OCI-LY7 (cell line): Measurements from ENCODE around the gene SANBR.

Experiments used
- EZH2phosphoT487 ChIP-seq: fragments of 200-600 bp; sonication (generic); IDR thresholded peaks from 2 replicates; pipeline ENCODE4 v1.6.1; 2018; ENCODE audit warnings: low read depth, borderline replicate concordance, mild to moderate bottlenecking, mixed run types, antibody characterized with exemption, low read length, moderate library complexity, mixed read lengths
- TF ChIP-seq, protein P1 (sequence below): fragments of 200-600 bp; sonication (generic); conservative IDR thresholded peaks from 2 replicates; pipeline ENCODE4 v1.5.1; 2014; ENCODE audit warnings: mild to moderate bottlenecking, antibody characterized with exemption, low read length, moderate library complexity, mixed read lengths

DNA sequence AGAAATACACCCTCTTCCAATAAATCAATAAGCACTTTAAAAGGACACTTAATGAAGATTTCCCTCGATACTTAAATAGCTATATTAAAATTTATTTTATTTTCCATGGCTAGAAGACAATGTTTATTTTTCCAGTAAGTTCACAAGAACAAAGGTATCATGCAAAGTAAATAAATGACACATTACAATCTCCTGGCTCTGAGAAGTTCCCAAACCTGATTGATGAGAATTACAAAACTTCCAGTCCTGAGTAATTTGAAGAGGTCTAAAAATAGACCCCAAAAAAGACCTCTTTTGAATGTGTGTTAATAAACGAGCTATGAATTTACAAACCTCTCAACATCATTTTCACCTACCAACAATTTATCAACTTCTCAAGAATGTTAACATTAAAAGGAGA is 49.7 kb upstream of the SANBR start:
- TF ChIP-seq, protein P1, sequence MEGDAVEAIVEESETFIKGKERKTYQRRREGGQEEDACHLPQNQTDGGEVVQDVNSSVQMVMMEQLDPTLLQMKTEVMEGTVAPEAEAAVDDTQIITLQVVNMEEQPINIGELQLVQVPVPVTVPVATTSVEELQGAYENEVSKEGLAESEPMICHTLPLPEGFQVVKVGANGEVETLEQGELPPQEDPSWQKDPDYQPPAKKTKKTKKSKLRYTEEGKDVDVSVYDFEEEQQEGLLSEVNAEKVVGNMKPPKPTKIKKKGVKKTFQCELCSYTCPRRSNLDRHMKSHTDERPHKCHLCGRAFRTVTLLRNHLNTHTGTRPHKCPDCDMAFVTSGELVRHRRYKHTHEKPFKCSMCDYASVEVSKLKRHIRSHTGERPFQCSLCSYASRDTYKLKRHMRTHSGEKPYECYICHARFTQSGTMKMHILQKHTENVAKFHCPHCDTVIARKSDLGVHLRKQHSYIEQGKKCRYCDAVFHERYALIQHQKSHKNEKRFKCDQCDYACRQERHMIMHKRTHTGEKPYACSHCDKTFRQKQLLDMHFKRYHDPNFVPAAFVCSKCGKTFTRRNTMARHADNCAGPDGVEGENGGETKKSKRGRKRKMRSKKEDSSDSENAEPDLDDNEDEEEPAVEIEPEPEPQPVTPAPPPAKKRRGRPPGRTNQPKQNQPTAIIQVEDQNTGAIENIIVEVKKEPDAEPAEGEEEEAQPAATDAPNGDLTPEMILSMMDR = no peak
- TF ChIP-seq EZH2phosphoT487 = no peak
